WTC11 (cell line): Measurements from ENCODE around the gene KIF22.

Experiments
- ETV6 ChIP-seq: sonication (generic); formaldehyde crosslinking; IDR thresholded peaks from 2 replicates; pipeline ENCODE4 v1.8.1; 2022; ENCODE audit warnings: mild to moderate bottlenecking, missing genetic modification reagents
- FOXK1 ChIP-seq: sonication (generic); formaldehyde crosslinking; IDR thresholded peaks from 2 replicates; pipeline ENCODE4 v1.8.0; 2022; ENCODE audit warnings: mild to moderate bottlenecking, moderate library complexity, missing genetic modification reagents
- IRF2 ChIP-seq: sonication (generic); formaldehyde crosslinking; IDR thresholded peaks from 2 replicates; pipeline ENCODE4 v1.8.0; 2022; ENCODE audit warnings: low read depth, missing genetic modification reagents, borderline replicate concordance
- NFE2L1 ChIP-seq: sonication (generic); formaldehyde crosslinking; IDR thresholded peaks from 2 replicates; pipeline ENCODE4 v1.8.1; 2023; ENCODE audit warnings: missing genetic modification reagents
- NR3C1 ChIP-seq: sonication (generic); formaldehyde crosslinking; conservative IDR thresholded peaks from 2 replicates; pipeline ENCODE4 v1.8.1; 2023; ENCODE audit warnings: low read depth, mild to moderate bottlenecking, missing genetic modification reagents
- ZNF671 ChIP-seq: fragments of 250-450 bp; sonication (Bioruptor Pico); IDR thresholded peaks from 2 replicates; pipeline ENCODE4 v1.8.0; 2021; ENCODE audit warnings: mild to moderate bottlenecking
- TF ChIP-seq, protein P1 (sequence below): sonication (generic); formaldehyde crosslinking; IDR thresholded peaks from 2 replicates; pipeline ENCODE4 v1.8.1; 2022; ENCODE audit warnings: mild to moderate bottlenecking, missing genetic modification reagents, moderate library complexity, borderline replicate concordance
- TF ChIP-seq, protein P2 (sequence below): fragments of 250-450 bp; sonication (Bioruptor Pico); IDR thresholded peaks from 2 replicates; pipeline ENCODE4 v1.8.0; 2021; ENCODE audit warnings: mild to moderate bottlenecking
- TF ChIP-seq, protein P3 (sequence below): fragments of 200-600 bp; IDR thresholded peaks from 2 replicates; pipeline ENCODE4 v1.8.0; 2022; ENCODE audit warnings: antibody characterized with exemption
- TF ChIP-seq, protein P4 (sequence below): sonication (generic); formaldehyde crosslinking; conservative IDR thresholded peaks from 2 replicates; pipeline ENCODE4 v1.8.1; 2023; ENCODE audit warnings: mild to moderate bottlenecking, low read depth, missing genetic modification reagents, moderate library complexity
- TF ChIP-seq, protein P5 (sequence below): sonication (generic); formaldehyde crosslinking; IDR thresholded peaks from 2 replicates; pipeline ENCODE4 v1.8.1; 2023; ENCODE audit warnings: mild to moderate bottlenecking, missing genetic modification reagents, moderate library complexity
- TF ChIP-seq, protein P6 (sequence below): sonication (generic); formaldehyde crosslinking; IDR thresholded peaks from 2 replicates; pipeline ENCODE4 v1.8.0; 2023; ENCODE audit warnings: missing genetic modification reagents, mild to moderate bottlenecking, borderline replicate concordance
- TF ChIP-seq, protein P7 (sequence below): sonication (generic); formaldehyde crosslinking; IDR thresholded peaks from 2 replicates; pipeline ENCODE4 v1.8.0; 2022; ENCODE audit warnings: mild to moderate bottlenecking, missing genetic modification reagents
- TF ChIP-seq, protein P8 (sequence below): sonication (generic); formaldehyde crosslinking; IDR thresholded peaks from 2 replicates; pipeline ENCODE4 v1.8.0; 2022; ENCODE audit warnings: mild to moderate bottlenecking, missing genetic modification reagents

DNA sequence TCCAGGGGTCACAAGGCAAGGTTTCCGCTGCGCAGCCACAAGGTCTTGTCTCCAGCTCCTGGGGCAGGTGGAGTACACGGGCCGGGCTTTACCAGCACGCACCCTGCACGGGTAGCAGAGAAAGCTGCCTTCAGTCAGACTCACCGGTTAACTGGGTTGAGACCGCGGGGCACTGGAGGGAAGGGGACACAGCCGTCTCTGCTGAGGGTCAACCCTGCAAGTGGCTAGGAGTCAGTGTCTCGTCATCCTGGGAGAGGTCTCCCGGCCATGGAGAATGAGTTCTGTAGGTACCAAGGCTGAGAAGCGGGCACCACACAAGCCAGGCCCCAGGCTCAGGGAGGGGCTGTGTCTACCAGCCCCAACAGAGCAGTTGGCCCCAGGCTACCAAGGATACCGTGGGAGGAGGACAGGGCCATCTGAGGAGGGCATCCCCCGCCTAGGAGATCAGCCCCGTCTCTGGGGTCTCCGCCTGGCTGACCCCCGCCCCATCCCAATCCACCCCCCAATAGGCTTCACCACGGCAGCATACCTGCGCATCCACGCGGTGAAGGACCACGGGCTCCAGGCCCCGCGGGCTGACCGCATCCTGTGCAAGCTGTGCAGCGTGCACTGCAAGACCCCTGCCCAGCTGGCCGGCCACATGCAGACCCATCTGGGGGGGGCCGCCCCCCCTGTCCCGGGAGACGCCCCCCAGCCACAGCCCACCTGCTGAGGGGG, 18.6 kb downstream of the KIF22 start:
- TF ChIP-seq, protein P1, sequence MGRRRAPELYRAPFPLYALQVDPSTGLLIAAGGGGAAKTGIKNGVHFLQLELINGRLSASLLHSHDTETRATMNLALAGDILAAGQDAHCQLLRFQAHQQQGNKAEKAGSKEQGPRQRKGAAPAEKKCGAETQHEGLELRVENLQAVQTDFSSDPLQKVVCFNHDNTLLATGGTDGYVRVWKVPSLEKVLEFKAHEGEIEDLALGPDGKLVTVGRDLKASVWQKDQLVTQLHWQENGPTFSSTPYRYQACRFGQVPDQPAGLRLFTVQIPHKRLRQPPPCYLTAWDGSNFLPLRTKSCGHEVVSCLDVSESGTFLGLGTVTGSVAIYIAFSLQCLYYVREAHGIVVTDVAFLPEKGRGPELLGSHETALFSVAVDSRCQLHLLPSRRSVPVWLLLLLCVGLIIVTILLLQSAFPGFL (CRISPR knock-in tag): no peak
- TF ChIP-seq, protein P2, sequence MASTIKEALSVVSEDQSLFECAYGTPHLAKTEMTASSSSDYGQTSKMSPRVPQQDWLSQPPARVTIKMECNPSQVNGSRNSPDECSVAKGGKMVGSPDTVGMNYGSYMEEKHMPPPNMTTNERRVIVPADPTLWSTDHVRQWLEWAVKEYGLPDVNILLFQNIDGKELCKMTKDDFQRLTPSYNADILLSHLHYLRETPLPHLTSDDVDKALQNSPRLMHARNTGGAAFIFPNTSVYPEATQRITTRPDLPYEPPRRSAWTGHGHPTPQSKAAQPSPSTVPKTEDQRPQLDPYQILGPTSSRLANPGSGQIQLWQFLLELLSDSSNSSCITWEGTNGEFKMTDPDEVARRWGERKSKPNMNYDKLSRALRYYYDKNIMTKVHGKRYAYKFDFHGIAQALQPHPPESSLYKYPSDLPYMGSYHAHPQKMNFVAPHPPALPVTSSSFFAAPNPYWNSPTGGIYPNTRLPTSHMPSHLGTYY (CRISPR knock-in tag): no peak
- TF ChIP-seq, protein P3, sequence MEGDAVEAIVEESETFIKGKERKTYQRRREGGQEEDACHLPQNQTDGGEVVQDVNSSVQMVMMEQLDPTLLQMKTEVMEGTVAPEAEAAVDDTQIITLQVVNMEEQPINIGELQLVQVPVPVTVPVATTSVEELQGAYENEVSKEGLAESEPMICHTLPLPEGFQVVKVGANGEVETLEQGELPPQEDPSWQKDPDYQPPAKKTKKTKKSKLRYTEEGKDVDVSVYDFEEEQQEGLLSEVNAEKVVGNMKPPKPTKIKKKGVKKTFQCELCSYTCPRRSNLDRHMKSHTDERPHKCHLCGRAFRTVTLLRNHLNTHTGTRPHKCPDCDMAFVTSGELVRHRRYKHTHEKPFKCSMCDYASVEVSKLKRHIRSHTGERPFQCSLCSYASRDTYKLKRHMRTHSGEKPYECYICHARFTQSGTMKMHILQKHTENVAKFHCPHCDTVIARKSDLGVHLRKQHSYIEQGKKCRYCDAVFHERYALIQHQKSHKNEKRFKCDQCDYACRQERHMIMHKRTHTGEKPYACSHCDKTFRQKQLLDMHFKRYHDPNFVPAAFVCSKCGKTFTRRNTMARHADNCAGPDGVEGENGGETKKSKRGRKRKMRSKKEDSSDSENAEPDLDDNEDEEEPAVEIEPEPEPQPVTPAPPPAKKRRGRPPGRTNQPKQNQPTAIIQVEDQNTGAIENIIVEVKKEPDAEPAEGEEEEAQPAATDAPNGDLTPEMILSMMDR: no peak
- TF ChIP-seq NFE2L1 (CRISPR knock-in tag) (no peak), FOXK1 (no peak), IRF2 (CRISPR knock-in tag) (no peak), NR3C1 (CRISPR knock-in tag) (no peak), ZNF671 (no peak), ETV6 (CRISPR knock-in tag) (no peak)
- TF ChIP-seq, protein P4, sequence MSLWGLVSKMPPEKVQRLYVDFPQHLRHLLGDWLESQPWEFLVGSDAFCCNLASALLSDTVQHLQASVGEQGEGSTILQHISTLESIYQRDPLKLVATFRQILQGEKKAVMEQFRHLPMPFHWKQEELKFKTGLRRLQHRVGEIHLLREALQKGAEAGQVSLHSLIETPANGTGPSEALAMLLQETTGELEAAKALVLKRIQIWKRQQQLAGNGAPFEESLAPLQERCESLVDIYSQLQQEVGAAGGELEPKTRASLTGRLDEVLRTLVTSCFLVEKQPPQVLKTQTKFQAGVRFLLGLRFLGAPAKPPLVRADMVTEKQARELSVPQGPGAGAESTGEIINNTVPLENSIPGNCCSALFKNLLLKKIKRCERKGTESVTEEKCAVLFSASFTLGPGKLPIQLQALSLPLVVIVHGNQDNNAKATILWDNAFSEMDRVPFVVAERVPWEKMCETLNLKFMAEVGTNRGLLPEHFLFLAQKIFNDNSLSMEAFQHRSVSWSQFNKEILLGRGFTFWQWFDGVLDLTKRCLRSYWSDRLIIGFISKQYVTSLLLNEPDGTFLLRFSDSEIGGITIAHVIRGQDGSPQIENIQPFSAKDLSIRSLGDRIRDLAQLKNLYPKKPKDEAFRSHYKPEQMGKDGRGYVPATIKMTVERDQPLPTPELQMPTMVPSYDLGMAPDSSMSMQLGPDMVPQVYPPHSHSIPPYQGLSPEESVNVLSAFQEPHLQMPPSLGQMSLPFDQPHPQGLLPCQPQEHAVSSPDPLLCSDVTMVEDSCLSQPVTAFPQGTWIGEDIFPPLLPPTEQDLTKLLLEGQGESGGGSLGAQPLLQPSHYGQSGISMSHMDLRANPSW (CRISPR knock-in tag): no peak
- TF ChIP-seq, protein P5, sequence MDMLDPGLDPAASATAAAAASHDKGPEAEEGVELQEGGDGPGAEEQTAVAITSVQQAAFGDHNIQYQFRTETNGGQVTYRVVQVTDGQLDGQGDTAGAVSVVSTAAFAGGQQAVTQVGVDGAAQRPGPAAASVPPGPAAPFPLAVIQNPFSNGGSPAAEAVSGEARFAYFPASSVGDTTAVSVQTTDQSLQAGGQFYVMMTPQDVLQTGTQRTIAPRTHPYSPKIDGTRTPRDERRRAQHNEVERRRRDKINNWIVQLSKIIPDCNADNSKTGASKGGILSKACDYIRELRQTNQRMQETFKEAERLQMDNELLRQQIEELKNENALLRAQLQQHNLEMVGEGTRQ (CRISPR knock-in tag): no peak
- TF ChIP-seq, protein P6, sequence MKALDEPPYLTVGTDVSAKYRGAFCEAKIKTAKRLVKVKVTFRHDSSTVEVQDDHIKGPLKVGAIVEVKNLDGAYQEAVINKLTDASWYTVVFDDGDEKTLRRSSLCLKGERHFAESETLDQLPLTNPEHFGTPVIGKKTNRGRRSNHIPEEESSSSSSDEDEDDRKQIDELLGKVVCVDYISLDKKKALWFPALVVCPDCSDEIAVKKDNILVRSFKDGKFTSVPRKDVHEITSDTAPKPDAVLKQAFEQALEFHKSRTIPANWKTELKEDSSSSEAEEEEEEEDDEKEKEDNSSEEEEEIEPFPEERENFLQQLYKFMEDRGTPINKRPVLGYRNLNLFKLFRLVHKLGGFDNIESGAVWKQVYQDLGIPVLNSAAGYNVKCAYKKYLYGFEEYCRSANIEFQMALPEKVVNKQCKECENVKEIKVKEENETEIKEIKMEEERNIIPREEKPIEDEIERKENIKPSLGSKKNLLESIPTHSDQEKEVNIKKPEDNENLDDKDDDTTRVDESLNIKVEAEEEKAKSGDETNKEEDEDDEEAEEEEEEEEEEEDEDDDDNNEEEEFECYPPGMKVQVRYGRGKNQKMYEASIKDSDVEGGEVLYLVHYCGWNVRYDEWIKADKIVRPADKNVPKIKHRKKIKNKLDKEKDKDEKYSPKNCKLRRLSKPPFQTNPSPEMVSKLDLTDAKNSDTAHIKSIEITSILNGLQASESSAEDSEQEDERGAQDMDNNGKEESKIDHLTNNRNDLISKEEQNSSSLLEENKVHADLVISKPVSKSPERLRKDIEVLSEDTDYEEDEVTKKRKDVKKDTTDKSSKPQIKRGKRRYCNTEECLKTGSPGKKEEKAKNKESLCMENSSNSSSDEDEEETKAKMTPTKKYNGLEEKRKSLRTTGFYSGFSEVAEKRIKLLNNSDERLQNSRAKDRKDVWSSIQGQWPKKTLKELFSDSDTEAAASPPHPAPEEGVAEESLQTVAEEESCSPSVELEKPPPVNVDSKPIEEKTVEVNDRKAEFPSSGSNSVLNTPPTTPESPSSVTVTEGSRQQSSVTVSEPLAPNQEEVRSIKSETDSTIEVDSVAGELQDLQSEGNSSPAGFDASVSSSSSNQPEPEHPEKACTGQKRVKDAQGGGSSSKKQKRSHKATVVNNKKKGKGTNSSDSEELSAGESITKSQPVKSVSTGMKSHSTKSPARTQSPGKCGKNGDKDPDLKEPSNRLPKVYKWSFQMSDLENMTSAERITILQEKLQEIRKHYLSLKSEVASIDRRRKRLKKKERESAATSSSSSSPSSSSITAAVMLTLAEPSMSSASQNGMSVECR (CRISPR knock-in tag): no peak
- TF ChIP-seq, protein P7, sequence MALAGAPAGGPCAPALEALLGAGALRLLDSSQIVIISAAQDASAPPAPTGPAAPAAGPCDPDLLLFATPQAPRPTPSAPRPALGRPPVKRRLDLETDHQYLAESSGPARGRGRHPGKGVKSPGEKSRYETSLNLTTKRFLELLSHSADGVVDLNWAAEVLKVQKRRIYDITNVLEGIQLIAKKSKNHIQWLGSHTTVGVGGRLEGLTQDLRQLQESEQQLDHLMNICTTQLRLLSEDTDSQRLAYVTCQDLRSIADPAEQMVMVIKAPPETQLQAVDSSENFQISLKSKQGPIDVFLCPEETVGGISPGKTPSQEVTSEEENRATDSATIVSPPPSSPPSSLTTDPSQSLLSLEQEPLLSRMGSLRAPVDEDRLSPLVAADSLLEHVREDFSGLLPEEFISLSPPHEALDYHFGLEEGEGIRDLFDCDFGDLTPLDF (CRISPR knock-in tag): no peak
- TF ChIP-seq, protein P8, sequence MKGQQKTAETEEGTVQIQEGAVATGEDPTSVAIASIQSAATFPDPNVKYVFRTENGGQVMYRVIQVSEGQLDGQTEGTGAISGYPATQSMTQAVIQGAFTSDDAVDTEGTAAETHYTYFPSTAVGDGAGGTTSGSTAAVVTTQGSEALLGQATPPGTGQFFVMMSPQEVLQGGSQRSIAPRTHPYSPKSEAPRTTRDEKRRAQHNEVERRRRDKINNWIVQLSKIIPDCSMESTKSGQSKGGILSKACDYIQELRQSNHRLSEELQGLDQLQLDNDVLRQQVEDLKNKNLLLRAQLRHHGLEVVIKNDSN (CRISPR knock-in tag): no peak
